ENCODE results near the gene PGK1.

DNA sequence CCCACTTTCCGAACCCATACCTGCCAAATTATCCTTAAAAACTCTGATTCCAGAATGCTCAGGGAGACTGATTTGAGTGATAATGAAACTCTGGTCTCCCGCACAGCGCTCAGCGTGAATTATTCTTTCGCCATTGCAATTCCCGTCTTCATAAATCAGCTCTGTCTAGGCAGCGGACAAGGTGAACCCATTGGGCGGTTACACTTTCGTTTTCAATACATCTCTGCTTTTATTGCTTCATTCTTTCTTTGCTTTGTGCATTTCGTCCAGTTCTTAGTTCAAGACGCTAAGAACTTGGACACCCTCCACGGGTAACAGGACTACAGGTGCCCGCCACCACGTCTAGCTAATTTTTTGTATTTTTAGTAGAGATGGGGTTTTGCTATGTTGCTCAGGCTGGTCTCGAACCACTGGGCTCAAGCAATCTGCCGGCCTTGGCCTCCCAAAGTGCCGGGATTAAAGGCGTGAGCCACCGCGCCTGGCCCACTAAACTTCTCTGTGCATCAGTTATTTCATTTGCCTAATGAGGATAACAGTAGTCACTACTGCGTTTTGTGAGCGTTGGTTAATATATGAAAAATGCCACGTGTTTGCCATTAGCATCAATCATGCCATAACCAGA, 936 bp upstream of the PGK1 start:
- TF ChIP-seq CTCF (IDR thresholded peaks at IDR 0.05 in 8 of 11, conservative IDR thresholded peaks at IDR 0.05 in 3 of 11) = no peak
- no peak for TF ChIP-seq POLR2A (IDR thresholded peaks at IDR 0.05)
- TF ChIP-seq POLR2AphosphoS5 (IDR thresholded peaks at IDR 0.05) = no peak
